HL-60 (cell line): ENCODE data around the gene SIGLEC9.

Experiments
- CTCF ChIP-seq: IDR thresholded peaks from one replicate; pipeline ENCODE4 v1.5.1; 2011; ENCODE audit warnings: low read length, control low read depth, inconsistent platforms; ENCODE audit not compliant: insufficient read depth
- POLR2AphosphoS5 ChIP-seq: IDR thresholded peaks from 2 replicates; pipeline ENCODE4 v1.6.1; 2012; ENCODE audit warnings: low read depth
- SPI1 ChIP-seq: IDR thresholded peaks from 2 replicates; pipeline ENCODE4 v1.6.1; 2012; ENCODE audit warnings: low read depth, mild to moderate bottlenecking, borderline replicate concordance

- TF ChIP-seq CTCF, result no peak
- TF ChIP-seq SPI1, result no peak
- TF ChIP-seq POLR2AphosphoS5, result no peak
These were observed 33.6 kb upstream of the SIGLEC9 start for GRCh38 chr19:51091126-51091525.
